GM18502 (cell line): ENCODE results near the gene GTSE1.
"Not testable (repeated sequence)": the region's sequence is repeated elsewhere in the genome, so short reads cannot be mapped to it uniquely, and the experiment has no call there.

ENCODE experiments used
- ATAC-seq: cut with Tn5 transposase; IDR thresholded peaks from one replicate; pipeline ENCODE4 v1.9.1; 2021; ENCODE audit warnings: mild to moderate bottlenecking; ENCODE audit not compliant: unreplicated experiment, poor library complexity

GTSE1 gene, protein sequence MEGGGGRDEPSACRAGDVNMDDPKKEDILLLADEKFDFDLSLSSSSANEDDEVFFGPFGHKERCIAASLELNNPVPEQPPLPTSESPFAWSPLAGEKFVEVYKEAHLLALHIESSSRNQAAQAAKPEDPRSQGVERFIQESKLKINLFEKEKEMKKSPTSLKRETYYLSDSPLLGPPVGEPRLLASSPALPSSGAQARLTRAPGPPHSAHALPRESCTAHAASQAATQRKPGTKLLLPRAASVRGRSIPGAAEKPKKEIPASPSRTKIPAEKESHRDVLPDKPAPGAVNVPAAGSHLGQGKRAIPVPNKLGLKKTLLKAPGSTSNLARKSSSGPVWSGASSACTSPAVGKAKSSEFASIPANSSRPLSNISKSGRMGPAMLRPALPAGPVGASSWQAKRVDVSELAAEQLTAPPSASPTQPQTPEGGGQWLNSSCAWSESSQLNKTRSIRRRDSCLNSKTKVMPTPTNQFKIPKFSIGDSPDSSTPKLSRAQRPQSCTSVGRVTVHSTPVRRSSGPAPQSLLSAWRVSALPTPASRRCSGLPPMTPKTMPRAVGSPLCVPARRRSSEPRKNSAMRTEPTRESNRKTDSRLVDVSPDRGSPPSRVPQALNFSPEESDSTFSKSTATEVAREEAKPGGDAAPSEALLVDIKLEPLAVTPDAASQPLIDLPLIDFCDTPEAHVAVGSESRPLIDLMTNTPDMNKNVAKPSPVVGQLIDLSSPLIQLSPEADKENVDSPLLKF

DNA sequence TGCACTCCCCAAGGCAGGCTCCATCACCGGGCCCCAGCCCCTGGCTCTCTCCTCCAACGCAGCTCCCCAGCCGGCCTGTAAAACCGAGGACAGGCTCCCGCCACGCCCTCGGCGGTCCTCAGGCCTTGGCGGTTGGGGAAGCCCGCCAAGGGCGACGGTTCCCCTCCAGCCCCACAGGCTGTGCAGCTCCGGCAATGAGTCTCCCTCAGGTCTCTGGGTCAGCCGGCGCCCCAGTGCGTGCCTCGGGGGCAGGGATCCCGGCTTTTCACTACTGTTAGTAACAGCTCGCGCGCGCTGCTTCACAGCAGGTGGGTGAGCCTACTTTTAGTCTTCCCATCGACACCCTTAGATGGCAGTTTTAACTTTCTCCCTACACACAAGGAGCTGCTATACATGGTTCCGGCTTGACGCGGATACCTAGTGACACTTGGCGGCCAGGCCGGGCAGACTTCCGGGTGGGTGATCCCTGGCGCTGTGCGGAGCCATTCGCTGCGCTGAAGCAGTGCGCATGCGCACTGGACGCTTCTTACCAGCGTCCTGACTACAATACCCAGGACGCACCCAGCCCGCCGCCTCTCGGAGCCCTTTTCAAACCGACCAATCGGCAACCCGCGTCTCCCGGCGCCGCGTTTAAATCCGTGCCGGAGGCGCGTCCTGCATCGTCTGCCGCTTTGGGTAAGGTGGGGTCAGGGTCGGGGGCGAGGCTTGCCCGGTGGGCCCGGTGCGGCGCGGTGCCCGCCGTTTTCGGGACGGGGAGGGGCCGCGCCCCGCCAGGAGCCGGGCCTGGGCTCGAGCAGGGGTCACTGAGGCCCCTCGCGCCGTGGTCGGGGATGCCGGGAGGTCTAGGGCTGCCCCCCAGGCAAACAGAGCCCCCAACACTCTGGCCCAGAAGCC lies at the start of gene GTSE1:
TSS of gene GTSE1 (plus strand) at position 614 of the 894 bp plus-strand sequence. CDS start 531 bp downstream, outside the sequence.
- ATAC-seq, result peak; percentile 93

DNA sequence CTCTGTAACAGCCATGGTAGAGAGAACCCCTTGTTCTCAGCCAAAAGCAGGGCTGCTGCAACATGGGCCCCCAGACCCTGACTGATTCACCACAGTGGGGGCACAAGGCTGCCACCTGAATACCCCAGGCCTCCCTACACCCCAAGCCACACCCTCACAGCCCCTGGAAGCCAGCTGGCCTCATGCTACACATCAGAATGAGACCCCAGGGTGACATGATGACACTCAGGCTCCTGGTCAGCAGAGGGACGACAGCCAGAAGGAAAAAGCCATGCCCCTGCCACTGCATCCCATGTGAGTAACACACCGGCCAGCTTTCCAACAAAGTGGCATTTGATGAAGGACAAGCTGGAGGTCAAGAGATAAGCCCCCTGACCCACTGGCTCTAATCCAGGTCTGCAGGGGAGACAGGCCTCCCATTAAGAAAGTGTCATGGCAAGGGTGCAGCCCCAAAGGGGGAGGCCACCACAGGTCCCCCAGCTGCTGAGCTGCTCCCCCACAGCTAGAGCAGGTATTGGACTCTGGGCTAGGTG lies 49.2 kb upstream of the GTSE1 start:
- no peak for ATAC-seq

DNA sequence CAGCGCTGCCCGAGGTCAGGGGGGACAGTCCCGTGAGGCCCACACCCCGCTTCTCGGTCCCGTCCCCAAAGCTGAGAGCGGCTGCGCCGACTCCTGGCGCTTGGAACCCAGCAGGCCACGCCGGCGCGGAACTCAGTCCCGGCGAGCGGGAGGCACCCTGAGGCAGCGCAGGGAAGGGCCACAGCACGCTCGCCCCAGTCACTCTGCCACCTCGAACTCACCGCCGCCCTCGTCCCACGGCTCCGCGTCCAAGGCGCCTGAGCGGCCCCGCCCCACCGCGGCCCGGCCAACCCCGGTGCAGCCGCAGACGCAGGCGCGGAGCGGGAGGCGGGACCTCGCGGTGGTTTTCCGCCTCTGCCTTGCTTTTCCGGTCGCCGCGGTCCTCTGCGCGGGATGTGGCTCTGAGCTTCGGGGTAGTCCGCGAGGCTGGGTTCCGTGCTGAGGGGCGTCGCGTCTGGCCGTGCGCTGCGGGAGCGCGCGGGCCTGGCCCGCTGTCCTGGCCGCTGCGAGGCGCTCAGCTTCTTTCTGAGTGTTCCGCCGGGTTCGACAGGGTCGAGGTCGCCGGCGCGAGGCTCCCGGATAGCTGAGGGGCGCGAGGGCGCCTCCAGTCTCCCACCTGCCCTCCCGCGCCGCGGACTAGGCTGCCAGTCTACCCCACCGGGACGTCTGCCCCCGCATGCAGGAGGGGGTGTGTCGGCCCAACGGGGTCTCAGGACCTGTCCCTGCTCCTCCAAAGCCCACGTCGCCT lies 46.5 kb upstream of the GTSE1 start, which contains the start of gene CDPF1:
TSS of gene CDPF1 (minus strand) at position 259 of the 748 bp plus-strand sequence. CDS start 2,009 bp downstream, outside the sequence.
- ATAC-seq, result peak; percentile 72

DNA sequence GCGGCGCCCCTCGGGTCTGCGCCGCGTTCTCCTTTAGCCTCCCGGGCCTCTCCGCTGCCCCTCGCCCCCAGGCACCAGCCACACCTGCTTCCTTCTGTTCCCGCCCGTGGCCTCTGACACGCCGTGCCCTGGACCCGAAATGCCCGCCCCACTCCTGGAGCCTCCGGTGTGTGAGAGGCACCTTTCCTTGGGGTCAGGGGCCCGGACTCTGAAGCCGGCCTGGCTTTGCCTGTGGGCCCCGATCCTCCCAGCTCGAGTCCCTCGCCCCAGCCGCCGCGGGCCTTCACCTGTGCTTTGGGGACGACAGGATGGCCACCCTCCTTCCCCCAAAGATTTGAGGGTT lies 45.9 kb upstream of the GTSE1 start:
- peak; percentile 26 for ATAC-seq

DNA sequence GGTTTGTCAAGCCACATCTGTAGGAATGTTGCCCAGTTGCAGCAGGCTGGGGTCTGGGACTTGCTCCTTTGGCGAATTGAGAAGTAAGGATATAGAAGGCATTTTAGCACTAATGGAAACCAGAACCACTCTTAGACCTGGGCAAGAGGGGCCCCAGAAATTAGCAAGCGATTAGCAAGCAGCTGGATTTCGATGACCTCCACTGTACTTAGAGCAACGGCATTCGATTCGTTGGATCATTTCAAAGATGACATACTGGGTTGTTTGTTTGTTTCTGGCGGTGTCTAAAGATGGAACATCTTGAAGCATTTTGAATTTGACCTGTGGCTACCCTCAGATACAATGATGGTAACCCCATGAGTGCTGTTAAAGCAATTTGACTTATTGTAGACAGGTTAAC lies 45.4 kb upstream of the GTSE1 start:
- ATAC-seq, result no peak

DNA sequence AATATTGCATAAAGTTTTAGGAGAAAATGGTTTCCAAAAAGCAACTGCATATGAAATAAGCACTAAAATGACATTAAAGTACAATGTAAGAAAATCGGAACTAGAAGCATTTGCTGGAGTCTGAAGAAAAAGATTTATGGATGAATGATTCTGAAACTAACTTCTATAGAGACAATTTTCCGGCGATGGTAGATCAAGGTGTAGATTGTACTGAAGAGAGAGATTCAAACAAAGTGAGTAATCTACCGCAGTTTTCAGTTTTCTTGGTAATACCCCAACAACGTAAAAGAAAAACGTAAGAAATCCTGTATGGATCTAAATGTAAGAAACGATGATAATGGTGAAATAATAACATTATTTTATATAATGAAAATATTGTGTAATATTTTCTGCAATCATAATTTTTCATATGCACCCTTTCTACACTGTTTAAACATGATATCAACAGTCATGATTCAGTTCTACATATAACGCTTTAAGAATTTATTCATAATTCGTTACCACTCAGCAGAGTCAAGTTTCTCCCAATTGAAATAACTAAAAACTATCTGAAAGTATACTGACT lies 44.8 kb upstream of the GTSE1 start:
- no peak for ATAC-seq

DNA sequence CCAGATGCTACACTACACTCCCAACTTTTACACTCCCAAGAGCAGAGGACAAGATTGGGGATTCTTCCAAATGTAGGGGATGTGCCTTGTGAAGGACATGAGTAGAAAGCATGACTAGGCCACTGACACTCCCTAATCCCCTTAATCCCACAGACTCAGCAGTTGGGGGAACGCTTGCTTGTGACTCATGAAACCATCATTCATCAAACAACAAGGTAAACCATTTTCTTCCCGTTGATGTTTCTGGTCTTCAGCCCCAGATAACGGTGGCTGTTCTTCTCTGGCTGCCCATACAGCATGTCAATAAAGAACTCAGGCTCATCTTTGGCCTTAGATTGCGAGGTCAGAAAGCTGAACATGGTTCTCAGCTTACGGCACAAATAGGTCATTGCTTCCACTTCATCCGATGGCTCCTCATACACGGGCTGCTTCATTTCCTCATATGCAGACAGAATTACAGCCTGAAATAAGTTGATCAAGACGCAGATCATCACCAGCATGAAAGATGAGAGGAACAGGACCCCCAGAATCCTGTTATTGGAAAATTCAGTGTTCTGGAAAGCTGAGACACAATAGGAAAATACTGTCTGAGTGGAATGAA lies 40.2 kb upstream of the GTSE1 start:
- no peak for ATAC-seq

DNA sequence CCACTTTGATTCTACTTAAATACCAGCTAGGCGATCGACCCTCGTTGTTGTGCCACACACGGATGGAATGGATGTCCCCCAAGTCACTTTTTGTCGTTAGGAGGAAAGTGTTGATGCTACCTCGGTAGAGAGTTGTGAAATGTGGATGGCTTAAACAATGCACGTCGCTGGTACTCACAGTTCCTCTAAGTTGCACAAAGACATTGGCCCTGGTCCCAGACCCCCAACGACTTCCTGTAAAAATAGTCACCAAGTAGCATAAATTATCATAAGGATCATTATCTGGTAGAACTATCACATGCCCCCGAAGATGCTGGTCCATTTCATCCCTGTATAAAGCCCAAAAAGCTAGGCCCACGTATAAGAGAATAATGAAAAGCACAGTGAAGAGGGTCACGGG lies 37.3 kb upstream of the GTSE1 start:
- ATAC-seq, result no peak

DNA sequence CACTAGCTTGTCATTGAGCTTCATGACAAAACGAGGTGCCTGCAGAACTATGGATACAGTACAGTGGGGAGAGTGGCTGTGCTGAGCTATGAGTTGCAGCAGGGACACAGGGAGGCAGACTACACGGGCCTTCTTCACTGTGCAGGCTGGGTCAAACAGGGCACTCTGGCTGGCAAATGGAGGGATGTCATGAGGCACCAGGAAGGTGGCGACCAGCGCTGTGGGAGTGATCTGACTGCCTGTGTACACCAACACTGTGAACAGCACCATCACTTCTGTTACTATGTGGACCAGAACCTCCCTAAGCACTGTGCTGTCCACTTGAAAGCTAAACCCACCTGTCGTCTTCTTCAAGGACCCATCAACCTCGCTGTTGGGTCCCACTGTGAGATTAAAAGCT lies 36.6 kb upstream of the GTSE1 start:
- ATAC-seq, result no peak

DNA sequence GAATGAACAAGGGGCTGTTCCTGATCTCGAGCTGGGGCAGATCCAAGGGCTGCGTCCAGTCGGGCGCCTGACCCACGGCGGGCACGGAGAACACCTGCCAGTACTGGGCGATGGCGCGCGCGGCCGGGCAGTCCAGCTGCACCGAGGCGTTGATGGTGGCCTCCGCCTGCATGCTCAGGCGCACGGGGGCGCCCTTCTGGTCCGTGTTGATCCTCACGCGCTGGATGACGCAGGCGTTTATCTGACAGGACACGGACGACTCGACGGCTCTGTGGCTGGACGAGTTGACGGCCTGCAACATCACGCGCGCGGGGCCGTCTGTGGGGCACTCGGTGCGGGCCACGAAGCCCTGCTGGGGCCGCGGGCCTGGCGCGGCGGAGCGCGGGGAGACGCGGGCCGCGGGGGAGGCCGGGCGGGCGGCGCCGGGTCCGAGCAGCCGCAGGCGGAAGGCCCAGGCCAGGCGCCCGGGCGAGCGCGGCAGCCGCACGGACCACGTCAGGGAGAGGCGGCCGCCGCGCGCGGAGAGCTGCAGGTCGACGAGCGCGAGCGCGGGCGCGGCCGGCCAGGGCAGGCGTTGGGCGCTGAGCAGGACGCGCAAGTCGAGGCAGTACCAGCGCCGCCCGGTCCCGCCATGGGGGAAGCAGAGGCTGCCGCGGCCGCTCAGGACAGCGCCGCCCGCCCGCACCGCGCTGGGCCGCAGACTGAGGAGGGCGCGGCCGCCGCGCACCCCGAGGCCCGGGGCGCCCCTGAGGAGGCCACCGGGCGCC lies 34.0 kb upstream of the GTSE1 start:
- ATAC-seq, result no peak

DNA sequence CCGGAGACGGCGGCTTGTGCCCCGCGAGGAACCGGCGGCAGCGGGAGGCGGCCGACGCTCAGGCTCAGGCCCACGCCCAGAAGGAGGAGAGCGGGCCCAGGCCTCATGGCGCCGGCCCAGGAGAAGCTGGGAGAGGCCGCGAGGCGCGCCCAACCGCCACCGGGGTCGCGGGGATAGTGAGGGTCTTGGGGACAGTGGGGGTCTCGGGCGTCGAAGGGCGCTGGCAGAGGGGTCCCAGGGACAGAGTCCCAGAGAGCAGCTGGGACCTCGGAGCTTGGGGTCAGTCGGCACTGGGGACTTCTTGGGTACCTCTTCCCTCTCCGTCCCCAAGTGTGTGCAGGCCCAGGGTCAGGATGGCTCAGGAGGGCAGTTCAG lies 33.5 kb upstream of the GTSE1 start, which contains the start of gene PKDREJ:
TSS of gene PKDREJ (minus strand) at position 128 of the 375 bp plus-strand sequence. CDS start at position 107, 21 bp downstream.
- ATAC-seq, result no peak

DNA sequence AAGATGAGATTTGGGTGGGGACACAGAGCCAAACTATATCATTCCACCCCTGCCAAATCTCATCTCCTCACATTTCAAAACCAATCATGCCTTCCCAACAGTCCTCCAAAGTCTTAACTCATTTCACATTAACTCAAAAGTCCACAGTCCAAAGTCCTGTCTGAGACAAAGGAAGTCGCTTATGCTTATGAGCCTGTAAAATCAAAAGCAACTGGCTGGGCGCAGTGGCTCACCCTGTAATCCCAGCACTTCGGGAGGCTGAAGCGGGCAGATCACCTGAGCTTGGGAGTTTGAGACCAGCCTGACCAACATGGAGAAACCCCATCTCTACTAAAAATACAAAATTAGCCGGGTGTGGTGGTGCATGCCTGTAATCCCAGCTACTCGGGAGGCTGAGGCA lies 32.1 kb upstream of the GTSE1 start:
- not testable (repeated sequence) for ATAC-seq

DNA sequence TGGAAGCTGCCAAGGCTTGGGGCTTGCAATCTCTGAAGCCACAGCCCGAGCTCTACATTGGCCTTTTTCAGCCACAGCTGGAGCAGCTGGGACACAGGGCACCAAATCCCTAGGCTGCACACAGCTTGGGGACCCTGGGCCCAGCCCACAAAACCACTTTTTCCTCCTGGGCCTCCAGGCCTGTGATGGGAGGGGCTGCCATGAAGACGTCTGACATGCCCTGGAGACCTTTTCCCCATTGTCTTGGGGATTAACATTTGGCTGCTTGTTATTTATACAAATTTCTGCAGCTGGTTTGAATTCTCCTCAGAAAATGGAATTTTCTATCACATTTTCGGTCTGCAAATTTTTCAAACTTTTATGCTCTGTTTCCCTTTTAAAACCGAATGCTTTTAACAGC lies 31.0 kb upstream of the GTSE1 start:
- ATAC-seq, result not testable (repeated sequence)

DNA sequence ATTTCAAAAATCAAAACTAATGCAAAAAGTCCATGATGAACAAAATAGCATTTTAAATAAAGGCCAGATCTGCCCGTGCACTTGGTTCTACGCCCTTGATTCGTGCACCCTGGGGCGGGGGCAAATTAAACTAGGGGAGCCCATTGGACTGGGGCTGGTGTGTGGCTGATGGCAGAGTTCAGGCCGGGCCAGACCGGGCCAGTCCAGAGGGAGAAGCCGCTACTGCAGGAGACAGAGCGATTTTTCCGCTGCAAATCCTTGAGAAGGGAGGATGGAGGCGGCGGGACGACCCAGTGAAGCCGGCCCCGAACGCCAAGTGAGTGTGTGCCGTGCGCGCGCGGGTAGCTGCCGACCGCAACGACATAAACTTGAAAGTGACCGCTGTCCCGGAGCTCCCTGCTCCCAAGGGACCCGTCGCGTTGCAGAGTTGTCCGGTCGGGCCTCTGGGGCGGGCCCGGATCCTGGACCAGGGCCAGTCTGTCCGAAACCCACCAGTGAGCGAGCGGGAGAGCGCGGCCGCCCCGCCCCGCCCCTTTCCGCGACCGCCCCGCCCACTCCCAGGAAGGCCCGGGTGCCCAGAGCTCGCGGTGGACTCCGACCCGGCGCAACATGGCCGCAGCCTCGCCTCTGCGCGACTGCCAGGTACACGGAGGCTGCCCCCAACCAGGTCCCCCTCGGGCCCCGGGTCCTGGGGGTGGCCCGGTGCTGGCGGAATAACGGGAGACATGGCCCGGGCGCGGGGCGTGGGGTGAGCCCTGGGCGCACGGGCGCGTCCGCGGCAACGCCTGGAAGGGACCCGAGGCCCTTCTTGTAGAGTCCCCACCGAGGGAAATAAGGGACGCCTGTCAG lies 29.0 kb upstream of the GTSE1 start, which contains the start of gene TTC38:
TSS of gene TTC38 (plus strand) at position 578 of the 849 bp plus-strand sequence. CDS start at position 610, 32 bp downstream.
- peak; percentile 69 for ATAC-seq

DNA sequence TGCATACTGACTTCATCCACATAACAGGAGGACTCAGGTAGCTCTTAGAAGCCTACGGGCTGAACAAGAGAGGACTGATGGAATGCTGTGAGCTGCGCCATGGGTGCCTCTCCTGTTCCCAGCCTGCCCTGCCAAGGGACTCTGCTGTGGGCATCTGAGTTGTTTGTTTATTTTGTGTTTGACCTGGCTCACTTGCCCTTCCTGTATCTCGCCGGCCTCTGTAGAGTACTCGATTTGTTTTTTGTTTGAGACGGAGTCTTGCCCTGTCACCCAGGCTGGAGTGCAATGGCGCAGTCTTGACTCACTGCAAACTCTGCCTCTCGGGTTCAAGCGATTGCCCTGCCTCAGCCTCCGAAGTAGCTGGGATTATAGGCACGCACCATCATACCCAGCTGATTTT lies 27.1 kb upstream of the GTSE1 start:
- ATAC-seq, result no peak

DNA sequence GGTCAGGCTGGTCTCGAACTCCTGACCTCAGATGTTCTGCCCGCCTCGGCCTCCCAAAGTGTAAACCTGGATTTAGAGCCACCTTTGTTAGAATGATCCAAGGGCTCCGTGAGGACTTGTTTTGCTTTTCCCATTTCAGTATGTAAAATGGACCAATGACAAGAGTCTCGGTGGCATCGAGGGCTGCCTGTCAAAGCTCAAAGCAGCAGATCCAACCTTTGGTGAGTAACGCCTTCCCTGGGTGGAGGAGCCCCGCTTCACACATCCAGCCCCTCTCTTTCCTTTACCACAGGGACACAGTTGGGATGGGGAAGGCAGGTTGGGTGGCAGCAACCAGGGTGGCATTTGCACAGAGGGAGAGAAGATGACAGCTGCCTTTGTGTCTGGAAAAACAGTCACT lies 24.5 kb upstream of the GTSE1 start:
- ATAC-seq, result no peak

DNA sequence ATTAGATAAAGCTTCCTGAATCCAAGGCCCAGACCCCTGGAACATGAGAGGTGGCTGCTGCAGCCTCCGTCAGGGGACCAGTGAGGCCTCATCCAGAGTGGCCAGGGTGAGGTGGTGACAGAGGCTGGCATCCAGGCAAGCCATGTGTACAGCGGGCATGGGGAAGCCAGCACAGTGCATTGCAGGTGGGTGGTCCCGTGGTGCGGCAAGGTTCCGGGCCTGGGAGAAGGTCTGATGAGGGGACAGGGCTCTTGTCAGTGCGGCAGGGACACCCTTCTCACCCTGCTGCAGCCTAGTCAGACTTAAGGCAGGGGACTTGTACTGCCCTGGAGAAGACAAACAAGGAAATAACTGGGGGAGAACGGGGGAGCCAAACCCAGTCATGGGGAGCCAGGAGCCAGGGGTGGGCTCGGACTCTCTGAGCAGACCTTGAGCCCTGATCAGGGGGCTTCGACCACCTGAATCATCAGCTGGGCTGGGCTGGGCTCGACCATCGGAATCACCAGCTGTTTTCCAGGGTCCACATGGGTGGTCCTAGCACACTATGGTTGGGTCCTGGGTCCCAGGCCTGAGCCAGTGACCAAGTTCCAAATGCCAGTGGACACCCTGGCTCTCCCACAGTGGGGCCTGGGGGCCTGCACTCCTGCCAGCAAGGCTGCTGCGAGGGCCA lies 23.8 kb upstream of the GTSE1 start:
- no peak for ATAC-seq
